Astrocyte (in vitro differentiated cells and primary cell): ENCODE measurements around the gene EIF3K. TPM values are rescaled to one million over a fixed set of nuclear protein-coding genes. Genes with fewer than 3 reads are reported as not detected.

Source experiments
- DNase-seq: peaks from one replicate; pipeline ENCODE4 v3.0.0-alpha.2; 2010; ENCODE audit warnings: low read depth
- FAIRE-seq: peaks from 2 replicates; lab custom pipeline; 2011; peaks lifted over from hg19 to GRCh38; lab: Jason Lieb, UNC
- H2AFZ ChIP-seq: 2 replicates; pipeline ENCODE4 v1.6.0; 2012; ENCODE audit warnings: low read depth, low read length, inconsistent platforms
- H3K27ac ChIP-seq: 2 replicates; pipeline ENCODE4 v1.5.1; 2011; ENCODE audit warnings: low read depth, low read length, inconsistent platforms
- H3K27me3 ChIP-seq: 2 replicates; pipeline ENCODE4 v1.6.0; 2011; ENCODE audit warnings: low read length, inconsistent platforms; ENCODE audit not compliant: insufficient read depth
- H3K36me3 ChIP-seq: 2 replicates; pipeline ENCODE4 v1.5.1; 2011; ENCODE audit warnings: low read length, inconsistent platforms; ENCODE audit not compliant: insufficient read depth
- H3K4me1 ChIP-seq: 2 replicates; pipeline ENCODE4 v1.5.1; 2011; ENCODE audit warnings: low read length, inconsistent platforms; ENCODE audit not compliant: insufficient read depth
- H3K4me2 ChIP-seq: 2 replicates; pipeline ENCODE4 v1.6.0; 2012; ENCODE audit warnings: low read length, inconsistent platforms
- H3K4me3 ChIP-seq: 2 replicates; pipeline ENCODE4 v1.5.1; 2011; ENCODE audit warnings: low read depth, mild to moderate bottlenecking, low read length, inconsistent platforms; ENCODE audit not compliant: insufficient read depth
- H3K79me2 ChIP-seq: 2 replicates; pipeline ENCODE4 v1.6.0; 2012; ENCODE audit warnings: mild to moderate bottlenecking, low read length, inconsistent platforms; ENCODE audit not compliant: insufficient read depth
- H3K9ac ChIP-seq: 2 replicates; pipeline ENCODE4 v1.6.0; 2012; ENCODE audit warnings: mild to moderate bottlenecking, low read length, inconsistent platforms
- H3K9me3 ChIP-seq: 2 replicates; pipeline ENCODE4 v1.5.1; 2012; ENCODE audit warnings: low read depth, mild to moderate bottlenecking, low read length, inconsistent platforms; ENCODE audit not compliant: insufficient read depth
- H4K20me1 ChIP-seq: 2 replicates; pipeline ENCODE4 v1.6.0; 2012; ENCODE audit warnings: low read length, inconsistent platforms; ENCODE audit not compliant: insufficient read depth
- H3K27ac Mint-ChIP-seq: one replicate; pipeline ENCODE4 v1.8.0; 2021; ENCODE audit warnings: mild to moderate bottlenecking, mixed read lengths; ENCODE audit not compliant: unreplicated experiment
- H3K27me3 Mint-ChIP-seq: one replicate; pipeline ENCODE4 v1.8.0; 2021; ENCODE audit warnings: low read depth, mixed read lengths; ENCODE audit not compliant: unreplicated experiment
- H3K36me3 Mint-ChIP-seq: one replicate; pipeline ENCODE4 v1.8.0; 2021; ENCODE audit warnings: low read depth, mixed read lengths; ENCODE audit not compliant: unreplicated experiment
- H3K4me1 Mint-ChIP-seq: one replicate; pipeline ENCODE4 v1.8.0; 2021; ENCODE audit warnings: low read depth, mixed read lengths; ENCODE audit not compliant: unreplicated experiment
- H3K4me3 Mint-ChIP-seq: one replicate; pipeline ENCODE4 v1.8.0; 2021; ENCODE audit warnings: mild to moderate bottlenecking, moderate library complexity, mixed read lengths; ENCODE audit not compliant: unreplicated experiment
- H3K9me3 Mint-ChIP-seq: one replicate; pipeline ENCODE4 v1.8.0; 2021; ENCODE audit warnings: mild to moderate bottlenecking, mixed read lengths; ENCODE audit not compliant: unreplicated experiment
- EZH2 ChIP-seq: IDR thresholded peaks from 2 replicates; pipeline ENCODE4 v1.6.1; 2012; ENCODE audit warnings: mild to moderate bottlenecking, low read length, inconsistent platforms; ENCODE audit not compliant: insufficient read depth
- total RNA-seq: library from RNA; stranded (reverse); gene quantifications from 2 replicates; pipeline ENCODE4 v1.2.1, GENCODE V29; 2021
- TF ChIP-seq, protein P1 (sequence below): IDR thresholded peaks from 2 replicates; pipeline ENCODE4 v1.5.1; 2011; ENCODE audit warnings: low read depth, mild to moderate bottlenecking, inconsistent platforms, low read length, moderate library complexity; ENCODE audit not compliant: insufficient read depth

EIF3K gene
- total RNA-seq, 1 donor from 2014 or later: 229 TPM

DNA sequence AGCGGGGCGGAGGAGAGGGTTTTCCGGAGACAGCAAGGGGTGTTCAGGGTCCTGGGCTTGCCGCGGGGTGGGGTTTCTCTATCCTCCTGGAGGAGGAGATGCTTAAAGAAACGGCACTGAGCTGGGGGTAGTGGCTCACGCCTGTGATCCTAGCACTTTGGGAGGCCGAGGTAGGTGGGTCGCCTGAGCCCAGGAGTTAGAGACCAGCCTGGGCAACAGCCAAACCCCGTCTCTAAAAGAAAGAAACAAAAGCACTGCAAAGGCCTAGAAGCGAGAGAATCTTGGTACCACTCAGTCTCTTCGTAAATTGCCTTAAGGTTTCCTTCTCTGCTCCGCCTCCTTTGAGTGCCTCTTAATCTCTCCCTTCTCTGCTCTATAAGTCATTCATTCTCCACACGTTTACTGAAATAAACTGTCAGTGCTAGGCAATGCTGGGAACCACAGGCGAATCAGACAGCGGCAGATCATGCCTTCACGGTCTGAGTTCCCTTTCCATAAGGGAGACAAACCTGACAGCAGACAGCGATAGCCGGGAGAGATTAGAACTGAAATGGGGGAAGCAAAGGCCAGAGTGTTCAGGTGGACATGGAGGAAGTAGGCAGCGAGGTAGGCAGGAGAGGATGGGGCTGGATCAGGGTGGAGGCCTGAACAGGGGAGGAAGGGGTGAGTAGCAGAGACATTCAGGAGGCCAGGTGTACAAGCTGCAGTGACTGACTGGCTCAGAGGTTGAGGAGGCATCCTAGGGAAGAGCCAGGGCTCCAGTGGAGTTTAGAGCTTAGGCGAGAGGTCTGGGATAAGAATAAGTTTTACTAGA is 580 bp downstream of the EIF3K start:
- H3K27ac Mint-ChIP-seq: peak overlapping the region; percentile 99
- FAIRE-seq (no peak), DNase-seq (no peak)
- H3K4me1 Mint-ChIP-seq: peaks cover 8% of the 10 kb centered on the region
- Histone ChIP-seq H4K20me1 (peaks cover 23% of the 10 kb centered on the region), H3K79me2 (peaks cover 26% of the 10 kb centered on the region), H3K4me3 (peak overlapping the region; percentile 100), H3K4me2 (peak overlapping the region; percentile 99), H3K9ac (peak overlapping the region; percentile 98), H3K36me3 (peaks cover 16% of the 10 kb centered on the region), H2AFZ (peak overlapping the region; percentile 91), H3K27me3 (no peaks in the 10 kb centered on the region), H3K4me1 (peaks cover 15% of the 10 kb centered on the region), H3K27ac (peak overlapping the region; percentile 87), H3K9me3 (no peaks in the 10 kb centered on the region)
- H3K9me3 Mint-ChIP-seq: no peaks in the 10 kb centered on the region
- no peaks in the 10 kb centered on the region for H3K27me3 Mint-ChIP-seq
- TF ChIP-seq EZH2: no peak
- TF ChIP-seq, protein P1, sequence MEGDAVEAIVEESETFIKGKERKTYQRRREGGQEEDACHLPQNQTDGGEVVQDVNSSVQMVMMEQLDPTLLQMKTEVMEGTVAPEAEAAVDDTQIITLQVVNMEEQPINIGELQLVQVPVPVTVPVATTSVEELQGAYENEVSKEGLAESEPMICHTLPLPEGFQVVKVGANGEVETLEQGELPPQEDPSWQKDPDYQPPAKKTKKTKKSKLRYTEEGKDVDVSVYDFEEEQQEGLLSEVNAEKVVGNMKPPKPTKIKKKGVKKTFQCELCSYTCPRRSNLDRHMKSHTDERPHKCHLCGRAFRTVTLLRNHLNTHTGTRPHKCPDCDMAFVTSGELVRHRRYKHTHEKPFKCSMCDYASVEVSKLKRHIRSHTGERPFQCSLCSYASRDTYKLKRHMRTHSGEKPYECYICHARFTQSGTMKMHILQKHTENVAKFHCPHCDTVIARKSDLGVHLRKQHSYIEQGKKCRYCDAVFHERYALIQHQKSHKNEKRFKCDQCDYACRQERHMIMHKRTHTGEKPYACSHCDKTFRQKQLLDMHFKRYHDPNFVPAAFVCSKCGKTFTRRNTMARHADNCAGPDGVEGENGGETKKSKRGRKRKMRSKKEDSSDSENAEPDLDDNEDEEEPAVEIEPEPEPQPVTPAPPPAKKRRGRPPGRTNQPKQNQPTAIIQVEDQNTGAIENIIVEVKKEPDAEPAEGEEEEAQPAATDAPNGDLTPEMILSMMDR: no peak
- peaks cover 3% of the 10 kb centered on the region for H3K36me3 Mint-ChIP-seq
- peak overlapping the region; percentile 100 for H3K4me3 Mint-ChIP-seq

DNA sequence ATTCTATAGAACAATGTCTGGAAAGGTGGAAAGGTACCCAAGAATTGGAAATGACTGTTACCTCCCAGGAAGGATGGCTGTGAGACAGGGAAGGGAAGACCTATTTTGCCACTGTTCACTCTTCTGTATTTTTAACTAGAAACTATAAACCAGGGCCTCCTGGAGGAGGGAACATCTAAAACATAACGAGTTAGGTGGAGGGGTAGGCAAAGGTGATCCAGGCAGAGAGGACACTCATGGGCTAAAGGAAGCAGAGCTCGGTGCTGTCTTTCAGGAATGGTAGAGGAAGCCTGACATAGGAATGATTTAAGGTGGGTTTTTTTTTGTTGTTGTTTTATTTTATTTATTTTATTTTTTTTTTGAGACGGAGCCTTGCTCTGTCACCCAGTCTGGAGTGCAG is 5.8 kb downstream of the EIF3K start:
- peaks cover 16% of the 10 kb centered on the region for H3K79me2 ChIP-seq
- no peak overlapping the region for H3K27ac ChIP-seq
- DNase-seq: no peak
- peaks cover 36% of the 10 kb centered on the region for H3K36me3 ChIP-seq
- FAIRE-seq: no peak
- Mint-ChIP-seq H3K4me1 (peaks cover 6% of the 10 kb centered on the region), H3K4me3 (peak overlapping the region; percentile 8), H3K36me3 (peaks cover 8% of the 10 kb centered on the region), H3K27ac (no peak overlapping the region), H3K27me3 (no peaks in the 10 kb centered on the region), H3K9me3 (no peaks in the 10 kb centered on the region)
- no peaks in the 10 kb centered on the region for H3K27me3 ChIP-seq
- H3K9ac ChIP-seq: no peak overlapping the region
- H3K4me1 ChIP-seq: peaks cover 5% of the 10 kb centered on the region
- H3K9me3 ChIP-seq: no peaks in the 10 kb centered on the region
- no peak overlapping the region for H3K4me2 ChIP-seq
- H2AFZ ChIP-seq: no peak overlapping the region
- TF ChIP-seq, protein P1: no peak
- TF ChIP-seq EZH2: no peak
- peaks cover 30% of the 10 kb centered on the region for H4K20me1 ChIP-seq
- H3K4me3 ChIP-seq: no peak overlapping the region

DNA sequence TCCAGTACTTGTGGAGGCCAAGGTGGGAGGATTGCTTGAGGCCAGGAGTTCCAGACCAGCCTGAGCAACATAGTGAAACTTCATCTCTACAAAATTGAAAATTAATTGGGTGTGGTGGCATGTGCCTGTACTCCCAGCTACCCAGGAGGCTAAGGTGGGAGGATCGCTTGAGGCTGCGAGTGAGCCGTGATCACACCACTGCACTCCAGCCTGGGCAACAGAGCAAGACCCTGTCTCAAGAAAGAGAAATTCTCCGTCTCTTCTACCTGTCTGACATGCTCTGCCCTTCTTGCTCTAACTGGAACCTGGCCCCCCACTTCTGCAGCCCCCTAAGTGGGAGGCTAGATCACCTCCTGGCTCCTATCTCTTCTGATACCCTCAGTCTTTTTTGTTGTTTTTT is 7.4 kb downstream of the EIF3K start:
- Histone ChIP-seq H3K9ac (no peak overlapping the region), H2AFZ (no peak overlapping the region), H3K4me2 (no peak overlapping the region), H3K27me3 (no peaks in the 10 kb centered on the region), H3K36me3 (peaks cover 32% of the 10 kb centered on the region), H3K4me3 (no peak overlapping the region), H3K9me3 (no peaks in the 10 kb centered on the region), H3K27ac (no peak overlapping the region), H4K20me1 (peaks cover 23% of the 10 kb centered on the region), H3K79me2 (peaks cover 3% of the 10 kb centered on the region), H3K4me1 (no peaks in the 10 kb centered on the region)
- no peaks in the 10 kb centered on the region for H3K4me1 Mint-ChIP-seq
- no peak for DNase-seq
- H3K27me3 Mint-ChIP-seq: no peaks in the 10 kb centered on the region
- peaks cover 12% of the 10 kb centered on the region for H3K36me3 Mint-ChIP-seq
- H3K9me3 Mint-ChIP-seq: no peaks in the 10 kb centered on the region
- no peak for FAIRE-seq
- H3K4me3 Mint-ChIP-seq: no peak overlapping the region
- TF ChIP-seq EZH2: no peak
- TF ChIP-seq, protein P1: no peak
- no peak overlapping the region for H3K27ac Mint-ChIP-seq
